PC-3 (cell line): ENCODE data around the gene DUS3L. TPM values are rescaled to one million over a fixed set of nuclear protein-coding genes. Genes with fewer than 3 reads are reported as not detected.

Source experiments
- ATAC-seq: fragments of 200-7000 bp; cut with Tn5 transposase; 2 replicates; pipeline ENCODE4 v1.9.1; 2020; ENCODE audit warnings: mild to moderate bottlenecking, moderate library complexity
- BruUV-seq: library from RNA; stranded (reverse); fragments of 400-500 nt; replicated peaks from 2 replicates; lab custom pipeline; 2021; lab: Mats Ljungman, UMichigan
- CTCF ChIA-PET: fragments of 300-600 bp; sonication (Branson Sonifier 250); formaldehyde crosslinking; loops from one replicate; lab custom pipeline; 2022; ENCODE audit warnings: antibody characterized with exemption; lab: Charles Lee
- POLR2A ChIA-PET: fragments of 300-600 bp; sonication (Branson Sonifier 250); formaldehyde crosslinking; loops from one replicate; lab custom pipeline; 2022; ENCODE audit warnings: antibody characterized with exemption; ENCODE audit not compliant: unreplicated experiment; lab: Charles Lee
- DNase-seq: peaks from one replicate; pipeline ENCODE4 v3.0.0-alpha.2; 2015
- H2AFZ ChIP-seq: fragments of 300-600 bp; sonication (generic); 2 replicates; pipeline ENCODE4 v1.6.0; 2016; ENCODE audit warnings: antibody characterized with exemption, low read length
- H3F3A ChIP-seq: fragments of 300-600 bp; sonication (generic); one replicate; pipeline ENCODE4 v1.6.0; 2017; ENCODE audit warnings: antibody characterized with exemption, low read length, control low read depth, mild to moderate bottlenecking; ENCODE audit not compliant: unreplicated experiment
- H3K27ac ChIP-seq: fragments of 300-600 bp; sonication (generic); 2 replicates; pipeline ENCODE4 v1.5.1; 2016; ENCODE audit warnings: mild to moderate bottlenecking, low read length
- H3K27me3 ChIP-seq: fragments of 300-600 bp; sonication (generic); 2 replicates; pipeline ENCODE4 v1.6.1; 2016; ENCODE audit warnings: low read length, mixed read lengths
- H3K36me3 ChIP-seq: fragments of 300-600 bp; sonication (generic); 2 replicates; pipeline ENCODE4 v1.6.1; 2016; ENCODE audit warnings: low read depth, mixed run types, low read length, mixed read lengths
- H3K4me1 ChIP-seq: fragments of 300-600 bp; sonication (generic); 2 replicates; pipeline ENCODE4 v1.5.1; 2016; ENCODE audit warnings: low read length; ENCODE audit not compliant: insufficient read depth
- H3K4me2 ChIP-seq: fragments of 300-600 bp; sonication (generic); 2 replicates; pipeline ENCODE4 v1.6.0; 2016; ENCODE audit warnings: low read length
- H3K4me3 ChIP-seq: fragments of 300-600 bp; sonication (generic); 2 replicates; pipeline ENCODE4 v1.5.1; 2016; ENCODE audit warnings: mild to moderate bottlenecking, low read length, mixed read lengths
- H3K79me2 ChIP-seq: fragments of 300-600 bp; sonication (generic); 2 replicates; pipeline ENCODE4 v1.6.1; 2017; ENCODE audit warnings: low read length, mixed read lengths
- H3K9ac ChIP-seq: fragments of 300-600 bp; sonication (generic); 2 replicates; pipeline ENCODE4 v1.6.0; 2016; ENCODE audit warnings: mild to moderate bottlenecking, low read length
- H3K9me2 ChIP-seq: fragments of 300-600 bp; sonication (generic); replicated peaks from 2 replicates; pipeline ENCODE4 v1.6.1; 2016; ENCODE audit warnings: mixed run types, low read length, mixed read lengths
- H3K9me3 ChIP-seq: fragments of 300-600 bp; sonication (generic); 2 replicates; pipeline ENCODE4 v1.6.1; 2016; ENCODE audit warnings: low read length, mixed read lengths
- H4K20me1 ChIP-seq: fragments of 300-600 bp; sonication (generic); 2 replicates; pipeline ENCODE4 v1.6.1; 2016; ENCODE audit warnings: low read length, mixed read lengths
- CTCF ChIP-seq: fragments of 300-600 bp; sonication (generic); conservative IDR thresholded peaks from 2 replicates; pipeline ENCODE4 v1.5.1; 2017; ENCODE audit warnings: antibody characterized with exemption, low read depth, mild to moderate bottlenecking, low read length
- EZH2 ChIP-seq: fragments of 300-600 bp; sonication (generic); IDR thresholded peaks from one replicate; pipeline ENCODE4 v1.6.1; 2017; ENCODE audit warnings: antibody characterized with exemption, mild to moderate bottlenecking, low read length; ENCODE audit not compliant: unreplicated experiment
- EZH2phosphoT487 ChIP-seq: fragments of 300-600 bp; sonication (generic); IDR thresholded peaks from 2 replicates; pipeline ENCODE4 v1.6.1; 2018; ENCODE audit warnings: mild to moderate bottlenecking, antibody characterized with exemption, low read length, borderline replicate concordance
- intact Hi-C: fragments of 100-400 bp; cut with micrococcal nuclease; formaldehyde crosslinking; loops from 2 replicates; pipeline ENCODE4 v1.9.0; 2023
- total RNA-seq: library from RNA; depleted of rRNA; stranded (reverse); fragments of >200 nt; gene quantifications from 2 replicates; pipeline ENCODE4 v1.2.3, GENCODE V29; 2014

The DUS3L gene
- total RNA-seq, 1 experiment from 2014 or later: 118 TPM

GRCh38 chr19:5821521-5822180 lies 30.7 kb upstream of the DUS3L start:
- CTCF ChIA-PET: interaction anchor here (2.2 kb wide), 1 partner anchor 18 kb away, joined by 16 read pairs; no protein-coding TSS in a partner anchor
- DNase-seq: no peak
- no peaks in the 10 kb centered on the region for H4K20me1 ChIP-seq
- no peaks in the 10 kb centered on the region for H3K36me3 ChIP-seq
- no peak overlapping the region for H3K4me3 ChIP-seq
- no peak for TF ChIP-seq EZH2
- no peak for TF ChIP-seq CTCF
- TF ChIP-seq EZH2phosphoT487: no peak
- no peaks in the 10 kb centered on the region for H3K79me2 ChIP-seq
- H3K4me1 ChIP-seq: no peaks in the 10 kb centered on the region; the same call in 1 of the 2 replicates
- H3K9me3 ChIP-seq: no peaks in the 10 kb centered on the region
- BruUV-seq: no TSS peak
- H3F3A ChIP-seq: no peaks in the 10 kb centered on the region
- H3K9me2 ChIP-seq: no peaks in the 10 kb centered on the region
- H3K27ac ChIP-seq: no peak overlapping the region
- H3K9ac ChIP-seq: no peak overlapping the region
- no peak for ATAC-seq
- H3K27me3 ChIP-seq: no peaks in the 10 kb centered on the region
- intact Hi-C loops: loop anchor here (5.0 kb wide), 1 partner anchor 71 kb away; no protein-coding TSS in a partner anchor
- no peak overlapping the region for H3K4me2 ChIP-seq
- POLR2A ChIA-PET: no interaction called here
- no peak overlapping the region for H2AFZ ChIP-seq

- POLR2A ChIA-PET: no interaction called here
- H2AFZ ChIP-seq: no peak overlapping the region
Measured at GRCh38 chr19:5820785-5821184, 29.8 kb upstream of the DUS3L start.

More at GRCh38 chr19:5820785-5821184, 29.8 kb upstream of the DUS3L start:
- no peaks in the 10 kb centered on the region for H3F3A ChIP-seq
- no TSS peak for BruUV-seq
- H3K9me2 ChIP-seq: no peaks in the 10 kb centered on the region
- CTCF ChIA-PET: interaction anchor here (0.6 to 1.4 kb wide), 4 partner anchors 17 to 989 kb away, joined by 4 to 17 read pairs (median 8); no protein-coding TSS in a partner anchor
- TF ChIP-seq EZH2 (no peak), CTCF (no peak), EZH2phosphoT487 (no peak)
- H3K4me1 ChIP-seq: no peaks in the 10 kb centered on the region
- no peak overlapping the region for H3K27ac ChIP-seq
- H3K27me3 ChIP-seq: no peaks in the 10 kb centered on the region
- no peaks in the 10 kb centered on the region for H3K36me3 ChIP-seq
- intact Hi-C loops: loop anchor here (5.0 kb wide), 1 partner anchor 72 kb away; no protein-coding TSS in a partner anchor
- H3K4me3 ChIP-seq: no peak overlapping the region
- DNase-seq (no peak), ATAC-seq (no peak)
- H3K9me3 ChIP-seq: no peaks in the 10 kb centered on the region
- no peaks in the 10 kb centered on the region for H3K79me2 ChIP-seq
- H3K4me2 ChIP-seq: no peak overlapping the region
- H3K9ac ChIP-seq: no peak overlapping the region
- no peaks in the 10 kb centered on the region for H4K20me1 ChIP-seq
